C4-2B (cell line): ENCODE data around the gene CDH11.

Source experiments
- H3K27ac ChIP-seq: fragments of 450-650 bp; 2 replicates; pipeline ENCODE4 v1.5.1; 2017
- ZFX ChIP-seq: fragments of 450-650 bp; IDR thresholded peaks from 2 replicates; pipeline ENCODE4 v1.6.1; 2017
- TF ChIP-seq, protein P1 (sequence below): fragments of 450-650 bp; conservative IDR thresholded peaks from 2 replicates; pipeline ENCODE4 v1.5.1; 2017; ENCODE audit warnings: mild to moderate bottlenecking

CDH11 gene

DNA sequence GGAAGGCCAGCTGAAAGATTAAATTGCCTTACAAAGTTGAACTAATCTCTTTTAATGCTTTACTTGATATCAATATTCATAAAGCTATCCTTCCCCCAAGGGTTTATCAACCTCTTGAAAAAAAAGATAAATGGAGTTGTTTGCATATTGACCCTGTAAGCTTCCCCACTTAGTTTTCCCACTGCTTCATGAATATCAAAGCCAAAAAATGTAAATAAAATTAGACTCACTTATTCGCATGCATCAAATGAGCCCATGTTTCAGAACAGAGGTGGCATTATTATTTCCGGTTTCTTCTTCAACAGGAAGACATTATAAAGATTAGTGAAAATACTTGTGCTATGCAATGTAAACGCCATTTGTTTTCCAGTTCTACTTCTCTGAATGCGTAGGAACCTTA, 150.7 kb downstream of the CDH11 start:
- no peak for TF ChIP-seq ZFX
- TF ChIP-seq, protein P1, sequence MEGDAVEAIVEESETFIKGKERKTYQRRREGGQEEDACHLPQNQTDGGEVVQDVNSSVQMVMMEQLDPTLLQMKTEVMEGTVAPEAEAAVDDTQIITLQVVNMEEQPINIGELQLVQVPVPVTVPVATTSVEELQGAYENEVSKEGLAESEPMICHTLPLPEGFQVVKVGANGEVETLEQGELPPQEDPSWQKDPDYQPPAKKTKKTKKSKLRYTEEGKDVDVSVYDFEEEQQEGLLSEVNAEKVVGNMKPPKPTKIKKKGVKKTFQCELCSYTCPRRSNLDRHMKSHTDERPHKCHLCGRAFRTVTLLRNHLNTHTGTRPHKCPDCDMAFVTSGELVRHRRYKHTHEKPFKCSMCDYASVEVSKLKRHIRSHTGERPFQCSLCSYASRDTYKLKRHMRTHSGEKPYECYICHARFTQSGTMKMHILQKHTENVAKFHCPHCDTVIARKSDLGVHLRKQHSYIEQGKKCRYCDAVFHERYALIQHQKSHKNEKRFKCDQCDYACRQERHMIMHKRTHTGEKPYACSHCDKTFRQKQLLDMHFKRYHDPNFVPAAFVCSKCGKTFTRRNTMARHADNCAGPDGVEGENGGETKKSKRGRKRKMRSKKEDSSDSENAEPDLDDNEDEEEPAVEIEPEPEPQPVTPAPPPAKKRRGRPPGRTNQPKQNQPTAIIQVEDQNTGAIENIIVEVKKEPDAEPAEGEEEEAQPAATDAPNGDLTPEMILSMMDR: no peak
- H3K27ac ChIP-seq: no peak overlapping the region

DNA sequence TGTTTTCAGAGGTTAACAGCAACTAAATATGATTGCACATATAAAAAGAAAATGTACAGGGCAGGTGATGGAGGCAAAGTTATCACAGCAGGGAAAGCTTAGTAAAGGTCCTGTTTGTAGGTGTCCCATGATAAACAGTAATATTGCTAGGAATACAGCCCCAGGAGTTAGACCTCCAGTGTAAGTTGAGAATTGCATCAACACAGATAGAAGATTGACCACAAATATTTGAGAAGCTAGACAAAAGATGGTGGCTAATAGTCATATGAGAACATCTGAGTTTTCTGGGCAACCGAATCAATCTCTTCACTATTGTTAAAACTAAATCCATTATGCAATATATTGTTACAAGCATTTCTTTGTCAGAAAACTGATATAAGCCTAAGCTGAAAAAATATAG, 152.6 kb downstream of the CDH11 start:
- no peak for TF ChIP-seq ZFX
- TF ChIP-seq, protein P1: no peak
- H3K27ac ChIP-seq: no peak overlapping the region

GRCh38 chr16:64968539-64968938, 153.3 kb downstream of the CDH11 start:
- TF ChIP-seq, protein P1: no peak
- TF ChIP-seq ZFX: no peak

GRCh38 chr16:64964126-64964540, 157.7 kb downstream of the CDH11 start:
- no peak overlapping the region for H3K27ac ChIP-seq
- TF ChIP-seq, protein P1: no peak

More at GRCh38 chr16:64968539-64968938, 153.3 kb downstream of the CDH11 start:
- H3K27ac ChIP-seq: no peak overlapping the region

DNA sequence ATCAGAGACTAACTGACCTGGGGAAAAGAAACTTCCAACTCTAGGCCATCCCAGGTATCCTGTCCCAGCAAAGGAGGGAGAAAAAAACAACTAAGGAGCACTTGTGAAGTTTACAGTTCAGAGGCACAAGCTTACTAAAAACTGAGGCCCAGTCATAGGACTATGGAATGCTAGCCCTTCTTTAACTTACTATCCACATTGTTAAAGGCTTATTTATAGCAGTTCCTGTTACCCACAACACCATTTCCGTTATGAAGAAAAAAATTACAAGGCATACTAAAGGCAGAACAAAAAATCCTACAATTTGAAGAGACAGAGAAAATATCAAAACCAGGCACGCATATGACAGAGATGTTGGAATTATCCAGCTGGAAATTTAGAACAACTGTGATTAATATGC, 159.1 kb downstream of the CDH11 start:
- TF ChIP-seq, protein P1: no peak
- TF ChIP-seq ZFX: no peak
- no peak overlapping the region for H3K27ac ChIP-seq

GRCh38 chr16:64957246-64957645, 164.6 kb downstream of the CDH11 start:
- no peak for TF ChIP-seq ZFX
- TF ChIP-seq, protein P1: no peak
- no peak overlapping the region for H3K27ac ChIP-seq

DNA sequence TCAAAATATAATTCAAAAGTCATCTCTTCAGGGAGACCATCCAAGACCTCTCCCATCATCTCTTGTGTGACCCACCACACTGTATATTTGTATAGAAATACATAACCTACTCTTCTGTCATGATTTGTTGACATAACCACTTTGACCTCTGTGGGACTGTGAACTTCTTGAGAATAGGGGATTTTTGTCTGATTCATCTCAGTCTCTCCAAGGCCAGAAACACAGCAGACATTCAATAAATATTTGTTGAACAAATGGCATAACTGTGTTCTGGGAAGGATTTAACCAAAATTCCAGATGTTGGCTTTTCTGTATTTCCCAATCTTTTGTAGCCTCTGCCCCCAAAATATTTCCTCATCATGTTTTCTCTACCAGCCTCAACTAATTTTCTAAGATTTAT, 169.7 kb downstream of the CDH11 start:
- TF ChIP-seq, protein P1: no peak
- H3K27ac ChIP-seq: no peak overlapping the region

DNA sequence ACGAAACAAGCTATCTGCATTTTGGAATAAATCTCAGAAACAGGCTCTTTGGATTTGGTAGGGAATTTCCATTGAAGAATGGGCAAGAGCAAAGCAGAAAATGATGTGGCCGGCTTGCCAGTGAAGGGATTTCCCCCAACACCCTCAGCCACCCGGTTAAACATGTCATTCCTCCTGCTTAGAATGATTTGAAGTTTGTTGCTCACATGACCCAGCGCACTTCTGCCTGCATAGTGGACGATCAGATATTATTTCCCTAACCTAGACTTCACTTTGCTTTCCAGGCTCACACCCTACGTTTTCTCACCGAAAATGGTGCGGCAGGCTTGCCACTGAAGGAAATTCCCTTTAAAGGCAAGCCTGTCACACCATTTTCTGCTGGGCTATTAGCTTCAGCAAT, 170.7 kb downstream of the CDH11 start:
- TF ChIP-seq, protein P1: no peak
- no peak for TF ChIP-seq ZFX
- H3K27ac ChIP-seq: no peak overlapping the region
